ENCODE data around the gene FOSL2. TPM values are rescaled to one million over a fixed set of nuclear protein-coding genes. Genes with fewer than 3 reads are reported as not detected.
A peak's percentile ranks its signal among the peaks of the same experiment; 100 is the strongest.

FOSL2 gene
- total RNA-seq, 1 donor from 2014 or later: 349 TPM

GRCh38 chr2:28374331-28374730 lies 18.3 kb upstream of the FOSL2 start:
- no peak for DNase-seq (ENCODE audit: low read depth)

- no peak for DNase-seq (ENCODE audit: low read depth)
These were observed 17.4 kb upstream of the FOSL2 start for GRCh38 chr2:28375236-28375635.

- no peak for DNase-seq (ENCODE audit: low read depth)
These were observed 16.7 kb upstream of the FOSL2 start for GRCh38 chr2:28375742-28376631.

- DNase-seq (ENCODE audit: low read depth): no peak
These were observed 15.4 kb upstream of the FOSL2 start for GRCh38 chr2:28377195-28377816.

DNA sequence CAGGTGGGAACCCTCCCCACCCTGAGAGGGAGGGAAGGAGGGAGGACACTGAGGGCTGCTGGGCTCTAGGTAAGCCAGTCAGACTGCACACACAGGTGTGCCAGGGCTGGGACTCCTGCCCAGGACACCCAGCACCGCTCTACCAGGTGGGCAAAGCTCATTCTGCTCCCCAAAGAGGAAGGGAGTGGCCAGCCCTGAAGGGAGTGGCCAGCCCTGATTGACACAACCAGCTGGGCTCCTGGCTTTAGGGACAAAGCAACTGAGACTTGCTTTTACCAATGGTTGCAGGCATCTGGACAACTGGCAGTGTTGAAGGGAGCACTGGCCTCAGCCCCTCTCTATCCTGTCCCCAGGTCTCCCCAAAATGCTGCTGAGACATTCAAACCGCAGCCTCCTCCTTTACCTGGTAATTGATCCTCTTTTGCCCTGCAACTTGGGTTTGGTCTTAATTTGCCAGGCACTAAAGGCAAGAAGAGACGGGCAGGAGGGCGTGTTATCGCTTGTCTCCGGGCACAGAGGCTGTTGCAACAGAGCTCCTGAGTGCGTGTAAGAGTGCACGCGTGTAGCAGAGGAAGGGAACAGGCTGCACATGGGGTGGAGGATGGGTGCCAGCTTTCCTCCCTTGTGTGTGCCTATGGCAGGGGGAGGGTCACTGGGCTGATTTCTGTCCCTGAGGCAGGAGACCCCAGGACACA lies 14.5 kb upstream of the FOSL2 start:
- no peak for DNase-seq (ENCODE audit: low read depth)

GRCh38 chr2:28378679-28379584 lies 13.7 kb upstream of the FOSL2 start:
- no peak for DNase-seq (ENCODE audit: low read depth)

GRCh38 chr2:28380219-28380618 lies 12.4 kb upstream of the FOSL2 start:
- DNase-seq (ENCODE audit: low read depth): no peak

DNA sequence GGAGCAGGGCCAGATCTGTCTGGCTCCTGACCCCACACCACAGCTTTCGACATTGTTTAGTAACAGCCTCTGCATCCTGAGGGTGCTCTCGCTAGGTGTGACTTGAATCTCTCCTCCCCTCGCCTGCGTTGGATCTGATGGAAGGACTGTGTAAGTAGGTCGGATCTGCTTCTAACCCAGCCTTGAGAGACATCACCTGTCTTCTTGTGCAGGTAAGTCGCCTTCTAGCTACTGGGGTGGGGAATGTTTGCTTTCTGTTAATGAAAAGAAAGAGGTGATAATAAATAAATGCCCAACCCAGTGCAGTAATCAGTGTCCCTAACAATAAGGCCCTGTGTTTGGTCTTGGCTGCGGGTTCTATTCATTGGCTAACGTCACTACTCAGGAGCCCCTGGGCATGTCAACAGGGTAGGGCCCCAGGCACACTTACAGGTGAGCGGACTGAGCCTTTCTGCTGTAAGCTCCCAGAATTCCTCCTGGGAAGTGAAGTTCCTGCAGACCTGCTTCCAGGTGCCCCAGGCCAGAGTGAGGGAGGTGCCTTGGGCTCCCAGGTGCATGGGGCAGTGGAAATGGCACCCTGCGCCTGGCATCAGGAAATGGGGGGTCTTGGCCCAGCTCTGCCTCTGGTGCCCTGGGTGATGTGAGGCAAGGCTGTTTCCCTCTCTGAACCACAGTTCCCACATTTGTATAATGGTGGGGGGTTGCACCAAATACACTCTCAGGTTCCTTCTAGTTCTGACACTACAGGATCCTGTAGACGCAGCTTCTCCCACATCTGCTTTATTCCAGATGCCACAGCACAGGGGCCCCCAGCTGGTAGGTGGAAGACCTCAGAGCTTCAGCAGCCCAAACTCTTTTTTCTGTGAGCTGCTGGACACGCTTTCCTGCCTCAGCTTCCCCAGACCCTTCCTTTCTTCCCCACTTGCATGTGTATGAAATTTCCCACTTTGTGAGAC lies 11.2 kb upstream of the FOSL2 start:
- no peak for DNase-seq (ENCODE audit: low read depth)

DNA sequence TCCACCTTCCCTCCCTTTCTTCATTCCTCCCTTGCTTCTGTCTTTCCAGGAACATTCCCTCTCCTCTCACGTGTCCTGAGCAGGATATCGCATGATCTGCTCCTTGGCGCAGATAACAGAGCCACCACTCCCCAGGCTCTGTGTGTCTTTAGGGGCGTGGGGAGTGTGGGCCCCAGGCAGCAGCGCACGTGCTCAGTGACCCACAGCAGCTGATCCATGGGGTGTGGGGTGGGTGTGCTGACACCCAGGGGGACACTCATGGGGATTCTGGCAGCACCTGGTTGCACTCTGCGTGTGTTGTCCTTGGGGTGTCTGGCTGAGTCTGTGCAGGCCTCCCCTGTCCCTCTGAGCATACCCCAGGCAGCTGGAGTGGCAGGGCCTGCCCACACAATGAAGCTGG lies 9.9 kb upstream of the FOSL2 start:
- DNase-seq (ENCODE audit: low read depth): no peak

DNA sequence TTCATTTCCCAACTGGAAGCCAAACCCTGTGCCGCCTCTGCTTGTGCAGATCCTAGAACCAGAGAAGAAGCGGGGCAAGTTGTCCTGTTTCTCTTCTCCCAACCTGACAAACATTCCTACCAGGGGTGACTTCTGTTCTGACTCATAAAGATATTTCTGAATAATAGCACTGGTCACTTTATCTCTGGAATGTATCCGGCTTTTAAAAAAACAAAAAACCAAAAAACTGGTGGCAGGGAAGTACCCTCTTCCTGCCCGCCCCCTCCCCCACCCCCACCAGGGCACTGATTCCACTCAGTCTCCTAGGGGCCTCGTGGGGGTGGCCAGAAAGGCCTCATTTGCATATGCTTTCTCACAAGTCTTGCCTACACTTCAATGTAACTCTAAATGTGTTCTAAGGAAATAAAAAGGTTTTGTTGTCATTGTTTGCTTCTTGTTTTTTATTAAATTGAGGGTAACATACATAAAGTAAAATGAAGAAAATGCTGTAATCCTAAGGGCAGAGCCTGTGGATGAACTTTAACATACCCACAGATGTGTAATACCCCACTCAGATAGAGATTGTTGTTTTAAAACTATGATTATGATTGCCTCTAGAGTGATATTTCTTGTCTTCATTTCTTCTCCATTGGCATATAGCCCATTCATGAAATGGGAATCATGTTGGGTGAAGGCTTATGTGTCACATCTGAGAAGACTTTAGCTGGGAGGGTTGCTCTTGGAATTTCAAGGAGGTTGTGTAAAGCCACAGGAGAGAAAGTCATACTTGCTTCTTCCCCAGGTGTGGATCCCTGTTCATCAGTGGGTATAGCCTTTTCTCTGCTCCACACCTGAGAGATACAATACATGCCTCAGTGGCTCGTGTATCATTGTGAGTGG lies 5.3 kb upstream of the FOSL2 start:
- DNase-seq (ENCODE audit: low read depth): peak; percentile 55

DNA sequence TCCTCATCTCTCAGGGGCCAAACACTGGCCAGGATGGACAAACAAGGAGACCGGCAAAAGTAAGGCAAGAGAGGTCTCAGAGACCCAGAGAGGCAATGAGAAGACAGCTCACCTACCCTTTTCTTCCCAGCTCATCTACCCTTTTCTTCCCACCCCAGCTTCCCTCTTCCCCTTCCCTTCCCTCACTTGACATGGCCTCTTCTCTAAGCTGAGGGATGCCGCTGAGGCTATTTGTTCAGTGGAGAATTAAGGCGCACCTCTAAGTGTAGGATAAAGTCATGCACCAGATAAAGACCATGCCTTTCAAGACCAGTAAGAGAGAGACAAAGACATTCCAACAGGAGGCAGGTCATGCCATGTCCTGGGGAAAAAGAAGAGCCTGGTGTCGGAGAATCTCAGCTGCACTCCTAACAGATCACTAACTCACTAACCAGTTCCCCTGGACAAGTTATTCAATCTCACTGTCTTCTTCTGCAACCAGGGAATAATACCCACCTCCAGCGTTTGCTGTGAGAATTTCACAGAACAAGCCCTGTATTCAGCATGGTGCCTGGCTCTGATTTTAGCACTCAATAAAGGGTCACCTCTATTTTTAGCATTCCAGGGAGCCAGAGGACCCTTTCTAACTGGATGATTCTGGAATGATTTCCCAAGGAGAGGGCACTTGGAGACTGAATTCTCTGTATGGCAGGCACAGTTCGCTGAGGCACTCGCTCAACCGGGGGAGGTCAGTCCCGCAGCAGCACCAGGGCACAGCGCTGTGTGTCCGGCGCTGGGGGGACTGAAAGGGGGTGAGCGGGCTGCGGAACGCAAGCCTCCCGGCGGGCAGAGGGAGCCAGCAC lies 3.0 kb upstream of the FOSL2 start:
- DNase-seq (ENCODE audit: low read depth): peak; percentile 27

GRCh38 chr2:28390241-28390745 lies 2.4 kb upstream of the FOSL2 start:
- peak; percentile 89 for DNase-seq (ENCODE audit: low read depth)

GRCh38 chr2:28390746-28391563 lies 1.7 kb upstream of the FOSL2 start:
- peak; percentile 73 for DNase-seq (ENCODE audit: low read depth)

DNA sequence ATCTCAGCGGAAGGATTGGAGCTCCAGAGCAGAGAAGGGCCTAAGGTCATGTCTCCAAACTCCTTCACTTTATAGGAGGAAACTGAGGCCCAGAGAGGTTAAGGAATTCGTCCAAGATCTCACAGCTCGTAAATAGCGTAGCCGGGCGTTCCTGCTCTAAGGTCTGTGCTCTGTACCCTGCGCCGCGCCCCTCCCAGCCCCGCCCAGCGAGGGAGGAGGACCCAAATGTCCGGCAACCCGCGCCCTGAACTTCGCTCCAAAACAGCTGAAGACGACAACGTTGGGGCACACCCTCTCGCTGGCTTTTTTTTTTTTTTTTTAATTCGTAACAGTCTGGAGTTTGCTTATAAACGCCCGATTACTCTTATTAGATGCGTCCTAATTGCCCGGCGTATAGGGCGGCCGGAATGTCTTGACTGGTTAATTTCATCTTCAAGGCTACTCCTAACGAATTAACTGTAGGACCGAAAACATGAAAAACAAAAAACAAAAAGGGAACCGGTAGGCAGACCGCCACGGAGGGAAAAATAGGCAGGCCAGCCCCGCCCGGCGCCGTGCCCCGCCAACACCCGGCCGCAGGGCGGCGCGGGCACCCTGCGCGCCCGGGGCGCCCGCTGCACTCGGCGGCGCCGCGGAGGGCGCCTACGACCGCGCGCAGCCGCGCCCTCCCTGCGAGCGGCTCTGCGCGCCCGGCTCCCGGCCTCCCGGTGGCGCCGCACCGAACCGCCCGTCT lies 928 bp upstream of the FOSL2 start:
- peak; percentile 77 for DNase-seq (ENCODE audit: low read depth)

DNA sequence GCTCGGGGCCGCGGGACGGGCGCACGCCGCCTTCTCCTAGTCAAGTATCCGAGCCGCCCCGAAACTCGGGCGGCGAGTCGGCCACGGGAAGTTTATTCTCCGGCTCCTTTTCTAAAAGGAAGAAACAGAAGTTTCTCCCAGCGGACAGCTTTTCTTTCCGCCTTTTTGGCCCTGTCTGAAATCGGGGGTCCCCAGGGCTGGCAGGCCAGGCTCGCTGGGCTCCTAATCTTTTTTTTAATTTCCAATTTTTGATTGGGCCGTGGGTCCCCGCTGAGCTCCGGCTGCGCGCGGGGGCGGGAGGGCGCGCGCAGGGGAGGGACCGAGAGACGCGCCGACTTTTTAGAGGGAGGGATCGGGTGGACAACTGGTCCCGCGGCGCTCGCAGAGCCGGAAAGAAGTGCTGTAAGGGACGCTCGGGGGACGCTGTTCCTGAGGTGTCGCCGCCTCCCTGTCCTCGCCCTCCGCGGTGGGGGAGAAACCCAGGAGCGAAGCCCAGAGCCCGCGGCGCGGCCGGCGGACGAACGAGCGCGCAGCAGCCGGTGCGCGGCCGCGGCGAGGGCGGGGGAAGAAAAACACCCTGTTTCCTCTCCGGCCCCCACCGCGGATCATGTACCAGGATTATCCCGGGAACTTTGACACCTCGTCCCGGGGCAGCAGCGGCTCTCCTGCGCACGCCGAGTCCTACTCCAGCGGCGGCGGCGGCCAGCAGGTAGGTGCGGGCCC lies 617 bp downstream of the FOSL2 start:
- no peak for DNase-seq (ENCODE audit: low read depth)

DNA sequence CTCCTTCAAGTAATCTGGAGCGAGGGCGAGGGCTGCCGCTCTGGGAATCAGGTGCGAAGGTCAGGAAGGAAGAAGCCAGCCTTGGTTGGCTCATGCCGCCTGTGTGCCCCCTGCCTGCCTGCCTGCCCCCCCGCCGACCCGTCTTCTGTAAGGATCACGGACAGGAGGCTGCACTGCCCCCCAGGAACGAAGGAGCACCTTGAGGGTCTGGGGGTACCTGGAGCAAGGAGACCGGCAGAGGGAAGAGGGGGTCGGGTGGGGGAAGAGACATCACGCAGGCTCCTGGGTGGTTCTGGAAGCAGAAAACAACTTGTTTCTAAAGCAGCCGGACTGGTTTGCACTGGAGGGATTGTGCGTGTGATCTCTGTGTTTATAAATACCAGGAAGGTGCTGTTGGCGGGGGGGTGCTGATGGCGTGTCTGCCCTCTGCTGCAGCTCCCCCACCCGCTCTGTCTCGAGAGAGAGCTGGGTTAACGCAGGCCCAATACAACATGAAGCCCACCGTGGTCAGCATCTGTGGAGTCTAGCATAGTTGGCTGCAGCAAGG lies 1.7 kb downstream of the FOSL2 start:
- DNase-seq (ENCODE audit: low read depth): peak; percentile 38

Data from renal cortical epithelial cell (primary cell).